GM19467 (cell line): ENCODE results near the gene DDT.
"Not testable (repeated sequence)": the region's sequence is repeated elsewhere in the genome, so short reads cannot be mapped to it uniquely, and the experiment has no call there.

ENCODE experiments used
- ATAC-seq: cut with Tn5 transposase; IDR thresholded peaks from one replicate; pipeline ENCODE4 v1.9.1; 2021; ENCODE audit warnings: mild to moderate bottlenecking, moderate library complexity; ENCODE audit not compliant: unreplicated experiment

DDT gene

GRCh38 chr22:23974345-23974744, at the start of gene DDT:
TSS of gene DDT (minus strand) at chr22:23974441. CDS start at chr22:23974414, 27 bp downstream.
- peak; percentile 89 for ATAC-seq

GRCh38 chr22:24023204-24023789, 49.1 kb upstream of the DDT start:
- no peak for ATAC-seq

- ATAC-seq: no peak
Observed at GRCh38 chr22:24021304-24021703, 47.1 kb upstream of the DDT start.

GRCh38 chr22:24016156-24016555, 41.9 kb upstream of the DDT start:
- no peak for ATAC-seq

GRCh38 chr22:24011735-24012068, 37.5 kb upstream of the DDT start:
- no peak for ATAC-seq

- no peak for ATAC-seq
Observed at GRCh38 chr22:24010018-24010391, 35.8 kb upstream of the DDT start.

- no peak for ATAC-seq
Observed at GRCh38 chr22:24009227-24010017, 35.2 kb upstream of the DDT start.

- ATAC-seq: no peak
Observed at GRCh38 chr22:24008381-24009226, 34.4 kb upstream of the DDT start.

GRCh38 chr22:24008022-24008283, 33.7 kb upstream of the DDT start:
- no peak for ATAC-seq

- no peak for ATAC-seq
Observed at GRCh38 chr22:24007253-24008021, 33.2 kb upstream of the DDT start.

GRCh38 chr22:24006914-24007214, 32.6 kb upstream of the DDT start:
- no peak for ATAC-seq

GRCh38 chr22:24006207-24006913, 32.1 kb upstream of the DDT start:
- no peak for ATAC-seq

- no peak for ATAC-seq
Observed at GRCh38 chr22:24005201-24005600, 31.0 kb upstream of the DDT start, which contains the start of gene GSTT4. TSS of gene GSTT4 (minus strand) at chr22:24005453. CDS start at chr22:24005356, 97 bp downstream.

- ATAC-seq: no peak
Observed at GRCh38 chr22:24003887-24004286, 29.6 kb upstream of the DDT start.

GRCh38 chr22:24002851-24003250, 28.6 kb upstream of the DDT start:
- ATAC-seq: no peak

GRCh38 chr22:24002272-24002671, 28.0 kb upstream of the DDT start:
- no peak for ATAC-seq

- ATAC-seq: no peak
Observed at GRCh38 chr22:24001314-24001713, 27.1 kb upstream of the DDT start.

- not testable (repeated sequence) for ATAC-seq
Observed at GRCh38 chr22:23999779-24000178, 25.5 kb upstream of the DDT start.

- no peak for ATAC-seq
Observed at GRCh38 chr22:23997092-23997491, 22.9 kb upstream of the DDT start.

- ATAC-seq: not testable (repeated sequence)
Observed at GRCh38 chr22:23993581-23994177, 19.4 kb upstream of the DDT start.
